ENCODE measurements around the gene SREBF1.

Gene SREBF1

GRCh38 chr17:17857496-17857895 is 20.7 kb upstream of the SREBF1 start:
- no peak for DNase-seq

- DNase-seq = no peak
These were observed 19.6 kb upstream of the SREBF1 start for GRCh38 chr17:17856386-17856785.

GRCh38 chr17:17855976-17856375 is 19.2 kb upstream of the SREBF1 start:
- no peak for DNase-seq

GRCh38 chr17:17853811-17854447 is 17.1 kb upstream of the SREBF1 start:
- DNase-seq = no peak

GRCh38 chr17:17852930-17853329 is 16.1 kb upstream of the SREBF1 start:
- DNase-seq = no peak

GRCh38 chr17:17851103-17852002 is 14.6 kb upstream of the SREBF1 start:
- DNase-seq = peak in 1 of 4 experiments; percentile 28

- DNase-seq = peak in 2 of 4 experiments; percentile 12 to 42
These were observed 13.1 kb upstream of the SREBF1 start for GRCh38 chr17:17849845-17850373.

GRCh38 chr17:17849147-17849820 is 12.5 kb upstream of the SREBF1 start:
- DNase-seq = peak in 2 of 4 experiments; percentile 64 to 68

- DNase-seq = no peak
These were observed 11.7 kb upstream of the SREBF1 start for GRCh38 chr17:17848311-17849082.

GRCh38 chr17:17847726-17848125 is 10.9 kb upstream of the SREBF1 start:
- no peak for DNase-seq

- no peak for DNase-seq
These were observed 10.4 kb upstream of the SREBF1 start for GRCh38 chr17:17847118-17847689.

GRCh38 chr17:17846645-17847044 is 9.9 kb upstream of the SREBF1 start:
- no peak for DNase-seq

- DNase-seq = no peak
These were observed 9.2 kb upstream of the SREBF1 start for GRCh38 chr17:17846003-17846402.

GRCh38 chr17:17845046-17845775 is 8.4 kb upstream of the SREBF1 start:
- no peak for DNase-seq

GRCh38 chr17:17844500-17844899 is 7.7 kb upstream of the SREBF1 start:
- no peak for DNase-seq

GRCh38 chr17:17844079-17844478 is 7.3 kb upstream of the SREBF1 start:
- no peak for DNase-seq

GRCh38 chr17:17843096-17843495 is 6.3 kb upstream of the SREBF1 start:
- no peak for DNase-seq

GRCh38 chr17:17842111-17842876 is 5.5 kb upstream of the SREBF1 start:
- no peak for DNase-seq

- no peak for DNase-seq
These were observed 4.8 kb upstream of the SREBF1 start for GRCh38 chr17:17841601-17842025.

- DNase-seq = no peak
These were observed 4.2 kb upstream of the SREBF1 start for GRCh38 chr17:17840751-17841591.

Data from activated naive CD4-positive, alpha-beta T cell (primary cell).